HG02938 (cell line): Measurements from ENCODE around the gene WDFY3.

Source experiments
- ATAC-seq: cut with Tn5 transposase; IDR thresholded peaks from one replicate; pipeline ENCODE4 v1.9.1; 2021; ENCODE audit warnings: mild to moderate bottlenecking, moderate library complexity; ENCODE audit not compliant: unreplicated experiment

Gene WDFY3

DNA sequence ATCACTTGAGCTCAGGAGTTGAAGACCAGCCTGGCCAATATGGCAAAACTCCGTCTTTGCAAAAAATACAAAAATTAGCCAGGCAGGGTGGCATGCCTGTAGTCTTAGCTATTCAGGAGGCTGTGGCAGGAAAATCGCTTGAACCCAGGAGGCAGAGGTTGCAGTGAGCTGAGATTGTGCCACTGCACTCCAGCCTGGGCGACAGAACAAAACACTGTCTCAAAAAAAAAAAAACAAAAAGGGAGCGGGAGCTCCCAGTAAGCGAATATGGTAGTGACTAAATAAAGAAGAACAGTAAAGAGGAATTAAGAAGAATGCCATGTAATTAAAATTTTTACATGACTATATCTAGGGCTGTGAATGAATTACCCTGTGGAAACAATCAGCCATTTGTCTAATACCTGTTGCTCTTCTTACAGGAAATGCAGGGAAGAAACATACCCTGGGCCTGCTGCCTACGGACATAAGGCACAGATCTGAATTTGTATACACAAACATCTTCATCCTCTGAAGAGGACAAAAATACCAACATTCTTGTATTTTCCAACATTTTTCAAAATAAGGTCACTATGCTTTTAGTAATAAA lies 11.4 kb downstream of the WDFY3 start:
- ATAC-seq, result no peak

DNA sequence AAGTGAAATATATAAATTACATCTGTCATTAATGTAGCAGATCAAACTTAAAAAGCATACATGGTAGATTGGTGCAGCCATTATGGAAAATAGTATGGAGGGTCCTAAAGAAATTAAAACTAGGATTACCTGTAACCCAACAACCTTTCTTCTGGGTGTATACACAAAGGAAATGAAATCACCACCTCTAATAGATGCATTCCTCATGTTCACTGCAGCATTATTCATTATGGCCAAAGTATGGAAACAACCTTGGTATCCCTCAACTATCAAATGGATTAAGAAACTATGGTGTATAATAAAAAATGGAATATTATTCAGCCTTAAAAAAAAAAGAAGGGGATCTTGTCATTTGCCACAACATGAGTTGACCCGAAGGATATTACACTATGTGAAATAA lies 13.7 kb downstream of the WDFY3 start:
- ATAC-seq, result no peak

DNA sequence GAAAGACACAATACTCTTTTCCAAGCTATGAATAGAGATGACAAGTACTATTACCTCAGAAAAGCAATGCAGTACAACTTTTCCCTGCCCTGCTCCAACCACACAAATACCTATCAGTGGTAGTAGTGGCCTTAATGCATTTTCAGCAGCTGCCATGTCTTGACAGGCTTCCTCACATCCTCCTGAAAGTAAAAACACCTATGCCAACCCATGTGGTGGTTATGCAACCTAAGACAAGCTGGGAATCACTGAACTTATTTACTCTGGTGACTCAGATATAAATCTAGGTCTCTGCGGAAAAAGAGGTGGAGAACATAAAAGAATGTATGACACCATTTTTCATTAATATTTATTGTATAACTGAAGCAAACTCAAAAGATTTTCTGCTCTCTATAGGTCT lies 14.5 kb downstream of the WDFY3 start:
- ATAC-seq, result no peak

DNA sequence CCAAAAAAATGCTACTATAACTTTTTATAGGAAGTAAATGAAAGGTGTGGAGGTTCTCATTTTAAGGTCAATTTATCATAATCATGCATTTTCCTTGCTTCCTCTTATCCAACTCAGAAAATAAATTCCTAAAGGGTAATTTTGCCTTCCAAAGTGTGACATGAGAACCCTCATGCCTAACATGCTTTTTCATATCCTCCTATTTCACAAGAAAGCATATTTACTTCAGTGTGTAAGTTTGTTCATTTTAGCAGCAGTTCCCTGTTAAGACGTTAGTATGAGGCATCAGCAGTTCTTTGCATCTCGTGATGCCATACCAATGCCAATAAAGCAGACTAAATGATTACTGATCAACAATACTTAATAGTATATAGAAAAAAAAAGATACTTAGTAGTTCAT lies 18.4 kb downstream of the WDFY3 start:
- no peak for ATAC-seq

DNA sequence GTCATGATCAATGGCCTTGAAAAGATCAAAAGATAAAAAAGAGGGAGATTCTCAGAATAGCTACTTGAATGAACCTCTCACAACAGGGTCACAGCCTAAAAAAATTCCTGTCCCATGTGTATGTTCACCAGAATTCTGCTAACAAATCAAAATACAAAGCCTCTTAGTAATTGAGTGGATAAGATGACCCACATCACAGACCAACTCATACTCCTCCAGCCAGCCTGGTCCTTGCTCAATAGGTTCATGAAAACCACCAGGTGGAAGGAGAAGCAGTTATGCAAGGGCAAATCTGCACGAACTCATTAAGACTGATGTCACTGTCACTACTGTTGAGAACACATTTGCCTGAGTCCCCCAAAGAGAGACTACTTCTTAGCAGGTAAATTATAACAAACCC lies 21.5 kb downstream of the WDFY3 start:
- ATAC-seq, result no peak

- no peak for ATAC-seq
Observed at GRCh38 chr4:84940960-84941359, 25.5 kb downstream of the WDFY3 start.

DNA sequence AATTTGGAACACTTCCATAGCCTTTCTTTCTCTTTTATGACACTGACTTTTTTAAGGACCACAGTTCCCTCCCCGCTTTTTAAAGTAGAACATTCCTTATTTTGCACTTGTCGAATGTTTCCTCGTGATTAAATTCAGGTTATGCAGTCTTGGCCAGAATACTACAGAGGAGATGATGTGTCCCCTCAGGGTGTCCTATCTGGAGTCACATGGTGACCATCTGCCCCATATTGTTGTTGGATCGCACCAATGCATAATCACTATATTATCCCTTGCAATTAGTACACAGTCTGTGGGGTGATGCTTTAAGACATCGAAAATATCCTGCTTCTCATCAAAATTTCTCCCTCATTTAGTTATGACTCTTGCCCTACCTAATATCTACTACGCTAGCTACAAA lies 27.4 kb downstream of the WDFY3 start:
- no peak for ATAC-seq

- no peak for ATAC-seq
Observed at GRCh38 chr4:84938316-84938715, 28.2 kb downstream of the WDFY3 start.

- no peak for ATAC-seq
Observed at GRCh38 chr4:84937381-84937977, 29.0 kb downstream of the WDFY3 start.

GRCh38 chr4:84936123-84936522 lies 30.4 kb downstream of the WDFY3 start:
- no peak for ATAC-seq

DNA sequence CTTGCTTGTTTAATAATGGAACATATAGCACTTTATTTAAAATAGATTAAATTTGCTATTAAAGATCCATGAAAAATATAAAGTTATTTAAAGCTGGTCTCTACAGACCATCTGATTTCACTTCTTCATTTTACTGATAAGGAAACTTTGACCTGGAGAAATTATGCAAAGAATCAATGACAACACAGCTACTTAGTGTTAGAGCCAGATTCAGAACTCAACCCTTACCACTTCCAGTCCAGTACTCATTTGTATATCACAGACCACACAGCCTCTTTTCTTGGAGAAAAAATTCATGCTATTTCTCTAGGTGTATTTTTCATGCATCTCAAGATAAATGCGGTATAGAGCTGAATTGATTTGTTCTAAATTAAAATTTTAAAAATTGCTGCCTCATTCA lies 34.0 kb downstream of the WDFY3 start:
- no peak for ATAC-seq

- ATAC-seq, result no peak
Observed at GRCh38 chr4:84931961-84932360, 34.5 kb downstream of the WDFY3 start.

- ATAC-seq, result no peak
Observed at GRCh38 chr4:84931274-84931673, 35.2 kb downstream of the WDFY3 start.

DNA sequence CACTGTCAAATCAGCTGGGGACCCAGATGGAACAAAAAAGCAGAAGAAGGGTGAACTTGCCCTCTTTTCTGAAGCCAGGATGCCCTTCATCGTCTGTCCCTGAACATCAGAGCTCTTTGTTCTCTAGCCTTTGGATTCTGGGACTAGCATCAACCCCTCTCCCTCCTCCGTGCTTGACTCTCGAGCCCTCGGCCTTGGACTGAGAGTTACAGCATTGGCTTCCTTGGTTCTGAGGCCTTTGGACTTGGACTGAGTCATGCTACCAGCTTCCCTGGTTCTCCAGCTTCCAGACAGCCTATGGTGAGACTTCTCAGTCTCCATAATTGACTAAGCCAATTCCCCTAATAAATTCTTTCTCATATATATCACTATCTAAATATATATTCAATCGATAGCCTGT lies 38.4 kb downstream of the WDFY3 start:
- ATAC-seq, result no peak

DNA sequence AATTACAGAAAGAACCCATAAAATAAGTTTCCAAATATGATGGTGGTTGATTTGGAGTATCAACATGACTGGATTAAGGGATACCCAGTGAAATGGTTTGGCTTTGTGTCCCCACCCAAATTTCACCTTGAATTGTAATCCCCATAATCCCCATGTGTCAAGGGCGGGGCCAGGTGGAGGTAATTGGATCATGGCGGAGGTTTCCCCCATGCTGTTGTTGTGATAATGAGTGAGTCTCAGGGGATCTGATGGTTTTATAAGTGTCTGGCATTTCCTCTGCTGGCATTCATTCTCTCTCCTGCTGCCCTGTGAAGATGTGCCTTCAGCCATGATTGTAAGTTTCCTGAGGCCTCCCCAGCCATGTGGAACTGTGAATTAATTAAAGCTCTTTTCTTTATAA lies 39.1 kb downstream of the WDFY3 start:
- no peak for ATAC-seq

- no peak for ATAC-seq
Observed at GRCh38 chr4:84925558-84925957, 40.9 kb downstream of the WDFY3 start.

- ATAC-seq, result no peak
Observed at GRCh38 chr4:84924434-84924833, 42.1 kb downstream of the WDFY3 start.

DNA sequence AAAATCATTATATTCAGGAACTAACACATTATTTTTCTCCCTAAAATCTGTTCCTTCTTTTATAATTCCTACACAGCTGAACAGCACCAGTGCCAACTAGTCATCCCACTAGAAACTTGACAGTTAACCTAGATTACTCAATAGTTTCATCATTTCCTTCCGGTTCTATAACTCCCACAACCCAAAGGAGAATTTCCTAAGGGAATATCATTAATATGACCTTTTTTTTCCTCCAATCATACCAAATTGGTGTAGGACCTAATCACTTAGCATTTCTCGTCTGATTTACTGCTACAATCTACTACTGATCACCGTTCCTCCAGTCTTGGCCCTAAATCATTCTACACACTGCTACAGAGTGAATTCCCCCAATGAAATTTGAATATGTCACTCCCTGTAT lies 45.9 kb downstream of the WDFY3 start:
- no peak for ATAC-seq

DNA sequence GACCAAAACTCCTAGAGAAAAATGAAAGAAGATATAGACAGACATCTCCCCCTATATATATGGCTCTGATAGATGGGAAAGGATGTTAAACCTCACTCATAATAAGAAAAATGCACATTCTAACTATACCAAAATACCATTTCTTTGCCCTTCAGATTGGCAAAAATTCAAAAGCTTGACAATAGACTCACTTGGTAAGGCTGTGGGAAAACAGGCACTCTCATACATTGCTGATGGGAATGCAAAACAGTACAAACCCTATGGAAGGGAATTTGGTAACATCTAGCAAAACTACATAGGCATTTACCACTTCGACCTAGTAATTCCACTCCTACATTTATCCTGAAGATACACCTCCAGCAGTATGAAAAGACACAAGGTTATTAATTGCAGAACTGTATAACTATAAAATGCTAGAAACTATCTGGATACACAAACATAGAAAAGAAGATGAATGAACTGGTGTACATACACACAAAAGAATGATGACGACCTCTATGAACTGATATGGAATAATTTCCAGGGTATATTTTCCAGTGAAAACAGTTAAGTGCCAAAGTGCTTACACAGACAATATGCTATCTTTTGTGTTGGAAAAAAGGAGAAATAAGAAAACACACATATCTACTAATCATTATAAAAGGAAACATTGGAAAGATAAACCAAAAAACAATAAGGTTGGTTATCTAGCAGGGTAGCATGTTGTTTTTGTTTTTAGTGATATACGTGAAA lies 48.5 kb downstream of the WDFY3 start:
- ATAC-seq, result no peak

- no peak for ATAC-seq
Observed at GRCh38 chr4:84917086-84917821, 49.2 kb downstream of the WDFY3 start.

DNA sequence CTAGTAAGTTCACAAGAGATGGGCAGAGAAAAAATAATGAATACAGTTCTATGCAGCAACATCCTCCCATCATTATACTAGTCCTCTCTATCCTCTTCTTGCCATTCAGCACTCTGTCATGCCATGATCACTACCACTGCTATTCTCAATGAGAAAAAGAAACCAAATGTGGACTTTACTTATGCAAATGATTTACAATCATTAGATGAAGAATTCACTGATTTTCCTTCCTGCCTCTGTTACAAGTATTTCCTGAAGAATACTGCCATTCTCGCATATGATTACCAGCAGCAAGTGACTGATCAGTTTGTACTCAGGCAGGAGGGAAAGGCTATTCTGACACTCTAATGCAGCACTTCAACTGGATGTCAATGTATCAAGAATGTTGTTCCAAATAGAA lies 50.3 kb downstream of the WDFY3 start:
- ATAC-seq, result no peak

- no peak for ATAC-seq
Observed at GRCh38 chr4:84915396-84915780, 51.1 kb downstream of the WDFY3 start.
